ENCODE measurements around the gene RGS5. TPM values are rescaled to one million over a fixed set of nuclear protein-coding genes. Genes with fewer than 3 reads are reported as not detected.
"Not testable (repeated sequence)": the region's sequence is repeated elsewhere in the genome, so short reads cannot be mapped to it uniquely, and the experiment has no call there.

Gene RGS5, protein sequence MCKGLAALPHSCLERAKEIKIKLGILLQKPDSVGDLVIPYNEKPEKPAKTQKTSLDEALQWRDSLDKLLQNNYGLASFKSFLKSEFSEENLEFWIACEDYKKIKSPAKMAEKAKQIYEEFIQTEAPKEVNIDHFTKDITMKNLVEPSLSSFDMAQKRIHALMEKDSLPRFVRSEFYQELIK
- 2.3 and 2.8 TPM in 2 replicates for total RNA-seq

- no peak for DNase-seq (ENCODE audit: low spot score)
- Mint-ChIP-seq H3K27me3 (ENCODE audit: low read depth) (no peaks in the 10 kb centered on the region), H3K27ac (no peak within 1 kb of the TSS), H3K4me1 (ENCODE audit: low read depth) (no peaks in the 10 kb centered on the region), H3K9me3 (no peaks in the 10 kb centered on the region), H3K36me3 (ENCODE audit: low read depth) (no peaks in the 10 kb centered on the region), H3K4me3 (ENCODE audit: low read depth) (no peak within 1 kb of the TSS)
- intact Hi-C loops (cut with micrococcal nuclease) = no loop called here
Measured at GRCh38 chr1:163202833-163203451, at the start of gene RGS5. TSS of gene RGS5 (minus strand) at chr1:163202916. CDS start at chr1:163202835, 81 bp downstream.

DNA sequence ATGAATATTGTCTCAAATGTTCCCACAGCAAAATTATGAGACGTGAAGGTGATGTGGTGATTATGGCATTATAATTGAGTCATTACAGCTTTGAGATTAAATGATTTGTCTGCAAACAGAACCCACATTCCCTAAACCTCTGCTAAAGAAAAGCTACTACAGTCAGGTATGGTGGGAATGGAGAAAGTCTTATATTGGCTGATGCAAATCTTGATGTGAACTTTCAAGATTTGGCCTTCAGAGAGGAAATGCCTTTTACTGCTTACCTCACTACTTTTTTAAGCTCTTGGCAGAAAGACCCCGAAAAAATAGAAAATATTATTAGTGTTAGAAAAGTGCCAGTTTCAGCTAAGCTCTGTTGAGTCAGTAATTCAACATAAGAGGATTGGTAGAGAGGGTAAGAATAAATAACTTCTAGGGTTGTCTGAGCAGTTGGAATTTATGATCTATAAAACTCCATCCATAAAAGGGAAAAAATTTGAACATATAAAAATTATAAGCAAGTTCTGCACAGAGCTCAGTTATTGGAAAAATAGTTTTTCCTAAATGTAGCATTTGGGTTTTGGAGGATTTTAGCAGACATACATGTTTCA lies 47.8 kb upstream of the RGS5 start:
- DNase-seq (ENCODE audit: low spot score) = no peak
- H3K4me3 Mint-ChIP-seq (ENCODE audit: low read depth) = no peak overlapping the region
- H3K36me3 Mint-ChIP-seq (ENCODE audit: low read depth) = no peaks in the 10 kb centered on the region
- H3K9me3 Mint-ChIP-seq = no peaks in the 10 kb centered on the region
- no peaks in the 10 kb centered on the region for H3K27me3 Mint-ChIP-seq (ENCODE audit: low read depth)
- H3K4me1 Mint-ChIP-seq (ENCODE audit: low read depth) = no peaks in the 10 kb centered on the region
- H3K27ac Mint-ChIP-seq = no peak overlapping the region
- intact Hi-C loops (cut with micrococcal nuclease) = no loop called here

GRCh38 chr1:163248064-163248463 lies 45.3 kb upstream of the RGS5 start:
- no peak for DNase-seq (ENCODE audit: low spot score)
- Mint-ChIP-seq H3K27ac (no peak overlapping the region), H3K27me3 (ENCODE audit: low read depth) (no peaks in the 10 kb centered on the region), H3K4me3 (ENCODE audit: low read depth) (no peak overlapping the region), H3K4me1 (ENCODE audit: low read depth) (no peaks in the 10 kb centered on the region), H3K36me3 (ENCODE audit: low read depth) (no peaks in the 10 kb centered on the region), H3K9me3 (no peaks in the 10 kb centered on the region)
- intact Hi-C loops (cut with micrococcal nuclease) = no loop called here

DNA sequence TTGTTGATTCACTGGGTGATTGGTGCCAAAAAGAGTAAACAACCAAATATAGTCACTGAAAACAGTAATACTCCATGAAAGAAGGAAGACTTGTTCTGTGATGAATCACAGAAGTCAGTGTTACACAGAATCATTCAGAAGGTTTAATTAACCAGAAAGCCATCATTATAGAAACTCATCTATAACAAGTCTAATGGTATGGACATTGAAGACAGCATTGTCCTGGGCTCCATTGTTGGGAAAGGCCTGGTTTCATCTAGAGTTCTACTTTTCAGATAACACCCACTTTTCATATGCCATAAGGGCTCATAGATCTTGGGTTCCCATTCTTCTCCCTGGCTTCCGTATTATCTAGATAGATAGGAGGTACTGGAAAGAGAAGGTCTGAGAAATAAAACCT lies 41.9 kb upstream of the RGS5 start:
- H3K4me1 Mint-ChIP-seq (ENCODE audit: low read depth); H3K27ac Mint-ChIP-seq; intact Hi-C loops (cut with micrococcal nuclease); H3K9me3 Mint-ChIP-seq; H3K4me3 Mint-ChIP-seq (ENCODE audit: low read depth); DNase-seq (ENCODE audit: low spot score); H3K27me3 Mint-ChIP-seq (ENCODE audit: low read depth); H3K36me3 Mint-ChIP-seq (ENCODE audit: low read depth): not testable (repeated sequence)

DNA sequence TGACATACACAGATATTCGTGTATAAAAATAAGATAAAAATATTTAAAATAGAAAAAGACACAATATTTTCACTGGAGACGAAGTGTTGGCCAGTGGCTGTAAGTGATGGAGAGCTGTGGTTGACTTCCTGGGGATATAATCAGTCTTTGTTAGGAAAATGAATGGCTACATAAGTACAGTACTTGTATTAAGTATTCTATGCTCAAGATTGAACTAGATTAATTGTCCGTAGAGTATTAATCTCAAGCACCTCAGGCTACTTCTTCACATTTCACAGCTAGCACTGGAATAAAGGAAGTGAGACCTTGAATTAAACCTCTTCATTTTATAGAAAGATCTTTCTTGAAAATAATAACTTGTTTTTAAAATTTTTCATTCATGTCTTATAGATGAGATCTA lies 39.0 kb upstream of the RGS5 start:
- Mint-ChIP-seq H3K4me1 (ENCODE audit: low read depth) (no peaks in the 10 kb centered on the region), H3K27ac (no peak overlapping the region), H3K4me3 (ENCODE audit: low read depth) (no peak overlapping the region), H3K36me3 (ENCODE audit: low read depth) (no peaks in the 10 kb centered on the region), H3K9me3 (no peaks in the 10 kb centered on the region), H3K27me3 (ENCODE audit: low read depth) (no peaks in the 10 kb centered on the region)
- DNase-seq (ENCODE audit: low spot score) = no peak
- intact Hi-C loops (cut with micrococcal nuclease) = no loop called here

DNA sequence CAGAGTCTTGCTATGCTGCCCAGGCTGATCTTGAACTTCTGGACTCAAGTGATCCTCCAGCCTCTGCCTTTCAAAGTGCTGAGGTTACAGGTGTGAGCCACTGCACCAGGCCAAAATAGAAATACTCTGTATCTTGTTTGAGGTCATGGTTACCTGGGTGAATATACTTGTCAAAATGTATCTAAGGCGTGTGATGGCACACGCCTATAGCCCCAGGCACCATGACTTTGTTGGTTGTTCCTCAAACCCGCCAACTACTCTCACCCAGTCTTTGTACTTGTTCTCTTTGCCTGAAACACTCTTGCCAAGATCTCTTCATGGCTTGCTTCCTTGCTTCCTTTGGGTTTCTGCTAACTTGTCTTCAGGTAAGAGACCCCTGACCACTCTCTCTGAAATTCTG lies 38.0 kb upstream of the RGS5 start:
- no peaks in the 10 kb centered on the region for H3K9me3 Mint-ChIP-seq
- intact Hi-C loops (cut with micrococcal nuclease) = no loop called here
- DNase-seq (ENCODE audit: low spot score) = no peak
- no peaks in the 10 kb centered on the region for H3K27me3 Mint-ChIP-seq (ENCODE audit: low read depth)
- H3K4me3 Mint-ChIP-seq (ENCODE audit: low read depth) = no peak overlapping the region
- no peaks in the 10 kb centered on the region for H3K4me1 Mint-ChIP-seq (ENCODE audit: low read depth)
- H3K27ac Mint-ChIP-seq = no peak overlapping the region
- no peaks in the 10 kb centered on the region for H3K36me3 Mint-ChIP-seq (ENCODE audit: low read depth)

DNA sequence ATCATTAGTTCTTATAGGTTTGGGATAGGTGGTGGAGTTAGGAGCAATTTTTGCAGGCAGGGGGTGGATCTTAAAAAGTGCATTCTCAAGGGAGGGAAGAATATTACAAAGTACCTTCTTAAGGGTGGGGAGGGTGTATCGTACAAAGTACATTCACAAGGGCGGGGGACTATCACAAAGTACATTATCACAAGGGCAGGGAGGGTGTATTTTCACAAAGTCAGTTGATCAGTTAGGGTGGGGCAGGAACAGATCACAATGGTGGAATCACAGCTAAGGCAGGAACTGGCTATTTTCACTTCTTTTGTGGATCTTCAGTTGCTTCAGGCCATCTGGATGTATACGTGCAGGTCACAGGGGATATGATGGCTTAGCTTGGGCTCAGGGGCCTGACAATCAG lies 30.9 kb upstream of the RGS5 start:
- H3K27me3 Mint-ChIP-seq (ENCODE audit: low read depth) = not testable (repeated sequence)

DNA sequence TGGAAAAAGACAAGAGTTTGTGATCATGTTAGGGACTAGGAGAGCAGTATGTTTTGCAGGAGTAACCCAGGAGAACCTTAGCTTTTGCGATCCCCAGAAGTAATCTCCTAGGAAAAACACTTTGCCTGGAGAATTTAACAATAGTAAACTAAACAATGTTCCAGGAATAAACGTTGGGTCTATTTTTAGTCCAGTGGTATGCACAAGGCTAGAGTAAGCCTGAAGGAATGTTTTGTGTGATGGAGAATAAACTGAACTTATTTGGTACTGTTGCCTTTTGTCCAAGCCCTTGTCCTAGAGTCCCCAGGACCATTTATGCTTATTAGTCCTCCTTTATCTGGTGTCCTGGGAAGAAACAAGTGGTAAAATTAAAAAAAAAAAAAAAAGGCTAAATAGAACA lies 28.7 kb upstream of the RGS5 start:
- Mint-ChIP-seq H3K9me3 (no peaks in the 10 kb centered on the region), H3K27ac (no peak overlapping the region), H3K36me3 (ENCODE audit: low read depth) (no peaks in the 10 kb centered on the region), H3K4me1 (ENCODE audit: low read depth) (no peaks in the 10 kb centered on the region), H3K4me3 (ENCODE audit: low read depth) (no peak overlapping the region), H3K27me3 (ENCODE audit: low read depth) (no peaks in the 10 kb centered on the region)
- DNase-seq (ENCODE audit: low spot score) = no peak
- intact Hi-C loops (cut with micrococcal nuclease) = no loop called here

More for the DNA sequence above, 30.9 kb upstream of the RGS5 start:
- H3K36me3 Mint-ChIP-seq (ENCODE audit: low read depth); H3K27ac Mint-ChIP-seq; DNase-seq (ENCODE audit: low spot score); H3K4me1 Mint-ChIP-seq (ENCODE audit: low read depth); H3K4me3 Mint-ChIP-seq (ENCODE audit: low read depth); H3K9me3 Mint-ChIP-seq; intact Hi-C loops (cut with micrococcal nuclease): not testable (repeated sequence)

GRCh38 chr1:163230827-163231226 lies 28.1 kb upstream of the RGS5 start:
- H3K4me3 Mint-ChIP-seq (ENCODE audit: low read depth) = no peak overlapping the region
- no peaks in the 10 kb centered on the region for H3K4me1 Mint-ChIP-seq (ENCODE audit: low read depth)
- H3K27me3 Mint-ChIP-seq (ENCODE audit: low read depth) = no peaks in the 10 kb centered on the region
- intact Hi-C loops (cut with micrococcal nuclease) = no loop called here
- H3K9me3 Mint-ChIP-seq = no peaks in the 10 kb centered on the region
- DNase-seq (ENCODE audit: low spot score) = no peak
- H3K27ac Mint-ChIP-seq = no peak overlapping the region
- H3K36me3 Mint-ChIP-seq (ENCODE audit: low read depth) = no peaks in the 10 kb centered on the region

DNA sequence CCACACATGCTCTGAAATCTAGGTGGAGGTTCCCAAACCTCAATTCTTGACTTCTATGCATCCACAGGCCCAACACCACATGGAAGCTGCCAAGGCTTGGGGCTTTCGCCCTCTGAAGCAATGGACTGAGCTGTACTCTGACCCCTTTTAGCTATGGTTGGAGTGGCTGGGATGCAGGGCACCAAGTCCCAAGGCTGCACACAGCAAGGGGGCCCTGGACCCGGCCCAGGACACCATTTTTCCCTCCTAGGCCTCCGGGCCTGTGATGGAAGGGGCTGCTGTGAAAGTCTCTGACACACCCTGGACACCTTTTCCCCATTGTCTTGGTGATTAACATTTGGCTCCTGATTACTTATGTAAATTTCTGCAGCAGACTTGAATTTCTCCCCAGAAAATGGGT lies 25.6 kb upstream of the RGS5 start:
- H3K27me3 Mint-ChIP-seq (ENCODE audit: low read depth); H3K4me3 Mint-ChIP-seq (ENCODE audit: low read depth); DNase-seq (ENCODE audit: low spot score); H3K36me3 Mint-ChIP-seq (ENCODE audit: low read depth); intact Hi-C loops (cut with micrococcal nuclease); H3K4me1 Mint-ChIP-seq (ENCODE audit: low read depth); H3K27ac Mint-ChIP-seq; H3K9me3 Mint-ChIP-seq: not testable (repeated sequence)

DNA sequence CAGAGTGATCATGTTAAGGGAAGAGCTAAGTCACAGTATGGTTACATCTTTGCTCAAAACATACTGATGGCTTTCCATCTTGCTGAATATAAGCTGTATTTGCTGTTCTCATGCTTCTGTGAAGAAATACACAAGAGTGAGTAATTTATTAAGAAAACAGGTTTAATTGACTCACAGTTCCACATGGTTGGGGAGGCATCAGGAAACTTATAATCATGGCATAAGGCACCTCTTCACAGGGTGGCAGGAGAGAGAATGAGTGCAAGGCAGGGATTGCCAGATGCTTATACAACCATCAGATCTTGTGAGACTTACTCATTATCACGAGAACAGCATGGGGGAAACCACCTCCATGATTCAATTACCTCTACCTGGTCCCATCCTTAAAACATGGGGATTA lies 24.4 kb upstream of the RGS5 start:
- intact Hi-C loops (cut with micrococcal nuclease) = no loop called here
- no peaks in the 10 kb centered on the region for H3K9me3 Mint-ChIP-seq
- H3K27ac Mint-ChIP-seq = no peak overlapping the region
- H3K4me3 Mint-ChIP-seq (ENCODE audit: low read depth) = no peak overlapping the region
- no peaks in the 10 kb centered on the region for H3K27me3 Mint-ChIP-seq (ENCODE audit: low read depth)
- H3K36me3 Mint-ChIP-seq (ENCODE audit: low read depth) = no peaks in the 10 kb centered on the region
- no peaks in the 10 kb centered on the region for H3K4me1 Mint-ChIP-seq (ENCODE audit: low read depth)
- DNase-seq (ENCODE audit: low spot score) = no peak

DNA sequence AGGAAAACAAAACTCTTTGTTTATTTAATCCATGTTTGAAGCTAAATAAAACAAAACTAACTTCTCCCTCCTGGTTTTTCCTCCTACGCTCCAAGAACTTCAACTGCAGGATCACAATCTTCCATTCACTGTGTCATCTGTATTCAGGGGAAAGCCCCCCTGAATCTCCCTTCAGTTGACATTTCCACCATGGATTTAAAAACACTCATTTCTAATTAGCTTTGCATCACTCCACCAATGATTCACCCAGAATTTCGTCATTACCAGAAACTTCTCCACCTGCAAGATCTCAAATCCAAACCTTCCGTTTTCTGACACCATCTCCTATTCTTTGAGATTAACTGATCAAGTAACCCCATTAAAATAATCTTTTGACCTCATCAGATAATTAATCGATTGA lies 10.9 kb upstream of the RGS5 start:
- H3K4me3 Mint-ChIP-seq (ENCODE audit: low read depth) = no peak overlapping the region
- no peak overlapping the region for H3K27ac Mint-ChIP-seq
- intact Hi-C loops (cut with micrococcal nuclease) = no loop called here
- no peaks in the 10 kb centered on the region for H3K4me1 Mint-ChIP-seq (ENCODE audit: low read depth)
- H3K9me3 Mint-ChIP-seq = no peaks in the 10 kb centered on the region
- no peaks in the 10 kb centered on the region for H3K36me3 Mint-ChIP-seq (ENCODE audit: low read depth)
- peaks cover 12% of the 10 kb centered on the region for H3K27me3 Mint-ChIP-seq (ENCODE audit: low read depth)
- no peak for DNase-seq (ENCODE audit: low spot score)

- Mint-ChIP-seq H3K27ac (no peak overlapping the region), H3K9me3 (no peaks in the 10 kb centered on the region)
- intact Hi-C loops (cut with micrococcal nuclease) = no loop called here
Measured at GRCh38 chr1:163211667-163212066, 9.0 kb upstream of the RGS5 start.

More at GRCh38 chr1:163211667-163212066, 9.0 kb upstream of the RGS5 start:
- Mint-ChIP-seq H3K36me3 (ENCODE audit: low read depth) (no peaks in the 10 kb centered on the region), H3K4me3 (ENCODE audit: low read depth) (no peak overlapping the region), H3K4me1 (ENCODE audit: low read depth) (no peaks in the 10 kb centered on the region), H3K27me3 (ENCODE audit: low read depth) (peaks cover 12% of the 10 kb centered on the region)
- DNase-seq (ENCODE audit: low spot score) = no peak

All from activated T-helper 2 cell treated with anti-CD3 and anti-CD28 coated beads, Interferon-gamma antibody, Interleukin-2, Interleukin-4, amounts not matched to agents 10 μg/mL and 5 μg/mL and 100 μg/mL, durations not matched to agents 14 hours and 24 hours and 36 hours (primary cell).